Fibroblast of lung (primary cell): ENCODE data around the gene APPL2. TPM values are rescaled to one million over a fixed set of nuclear protein-coding genes. Genes with fewer than 3 reads are reported as not detected.

Experiments
- DNase-seq, 2 donors: peaks; one replicate each; pipeline versions ENCODE4 v3.0.0 to v3.0.0-alpha.2; 2010; ENCODE audit warnings: low read depth in 2 of 2
- H2AFZ ChIP-seq: 2 replicates; pipeline ENCODE4 v1.5.1; 2012; ENCODE audit warnings: low read length, control low read depth, inconsistent platforms
- H3K27ac ChIP-seq: 2 replicates; pipeline ENCODE4 v1.5.1; 2011; ENCODE audit warnings: low read length, control low read depth; ENCODE audit not compliant: insufficient read depth
- H3K27me3 ChIP-seq: 2 replicates; pipeline ENCODE4 v1.5.1; 2011; ENCODE audit warnings: mild to moderate bottlenecking, low read length; ENCODE audit not compliant: control insufficient read depth, insufficient read depth
- H3K36me3 ChIP-seq: 2 replicates; pipeline ENCODE4 v1.5.1; 2011; ENCODE audit warnings: low read length; ENCODE audit not compliant: control insufficient read depth, insufficient read depth
- H3K4me1 ChIP-seq: 2 replicates; pipeline ENCODE4 v1.5.1; 2011; ENCODE audit warnings: low read length; ENCODE audit not compliant: control insufficient read depth, insufficient read depth; ENCODE audit errors: extremely low read depth
- H3K4me2 ChIP-seq: 2 replicates; pipeline ENCODE4 v1.5.1; 2011; ENCODE audit warnings: low read length, control low read depth; ENCODE audit not compliant: insufficient read depth; ENCODE audit errors: extremely low read depth
- H3K4me3 ChIP-seq, 4 experiments: fragments of 200-600 bp in 1 of 4; sonication (generic) in 1 of 4; replicated peaks in 1 of 4; 2 replicates each; pipeline ENCODE4 v1.5.1; 2011 to 2016; ENCODE audit warnings: low read length in 4 of 4, low read depth in 3 of 4, mild to moderate bottlenecking in 3 of 4, control low read depth in 2 of 4, inconsistent platforms in 1 of 4, mixed read lengths in 1 of 4; ENCODE audit not compliant: insufficient read depth in 1 of 4; ENCODE audit errors: control extremely low read depth in 1 of 4
- H3K79me2 ChIP-seq: 2 replicates; pipeline ENCODE4 v1.5.1; 2012; ENCODE audit warnings: mild to moderate bottlenecking, low read length, inconsistent platforms; ENCODE audit not compliant: control insufficient read depth, insufficient read depth
- H3K9ac ChIP-seq: 2 replicates; pipeline ENCODE4 v1.5.1; 2011; ENCODE audit warnings: mild to moderate bottlenecking, low read length, control low read depth; ENCODE audit not compliant: insufficient read depth
- H3K9me3 ChIP-seq: 2 replicates; pipeline ENCODE4 v1.5.1; 2012; ENCODE audit warnings: low read depth, low read length; ENCODE audit not compliant: control insufficient read depth, insufficient read depth
- H4K20me1 ChIP-seq: 2 replicates; pipeline ENCODE4 v1.5.1; 2011; ENCODE audit warnings: low read length; ENCODE audit not compliant: control insufficient read depth, insufficient read depth; ENCODE audit errors: extremely low read depth
- CTCF ChIP-seq, 2 donors: IDR thresholded peaks in 1 of 2; conservative IDR thresholded peaks in 1 of 2; 1 replicate in 1 of 2; 2 replicates in 1 of 2; pipeline ENCODE4 v1.5.1; 2011 to 2012; ENCODE audit warnings: low read length in 2 of 2, control low read depth in 1 of 2, inconsistent platforms in 1 of 2, low read depth in 1 of 2, mild to moderate bottlenecking in 1 of 2
- EZH2 ChIP-seq: IDR thresholded peaks from 2 replicates; pipeline ENCODE4 v1.5.1; 2012; ENCODE audit warnings: low read length, control low read depth, mild to moderate bottlenecking; ENCODE audit errors: missing control alignments
- polyA plus RNA-seq, 2 donors: library from polyadenylated mRNA; depleted of rRNA in 1 of 2; stranded (reverse) in 1 of 2; unstranded in 1 of 2; fragments of >200 nt; gene quantifications; 2 replicates each; pipeline ENCODE4 v1.2.1, GENCODE V29; 2011 to 2012; ENCODE audit warnings: missing spikeins in 1 of 2
- total RNA-seq: library from RNA; depleted of rRNA; stranded (reverse); fragments of >200 nt; gene quantifications from 2 replicates; pipeline ENCODE4 v1.2.1, GENCODE V29; 2014

APPL2 gene
- total and polyA plus RNA-seq, 2 donors (not counting 1 experiment from before 2014, with no cell fraction given), result 53.8 to 68.0 TPM

- peaks cover 3% of the 10 kb centered on the region for H3K36me3 ChIP-seq
- peaks cover 17% of the 10 kb centered on the region for H3K4me1 ChIP-seq
- no peak overlapping the region for H3K9ac ChIP-seq
- H3K4me2 ChIP-seq, result peak overlapping the region; percentile 37
- TF ChIP-seq EZH2 (no peak), CTCF (conservative IDR thresholded peaks at IDR 0.05 in 1 of 2, IDR thresholded peaks at IDR 0.05 in 1 of 2; ENCODE audit: low read depth in 1 of 2, low read length in 2 of 2) (no peak)
- no peaks in the 10 kb centered on the region for H4K20me1 ChIP-seq
- peaks cover 63% of the 10 kb centered on the region for H3K79me2 ChIP-seq
- H2AFZ ChIP-seq, result no peak overlapping the region
- no peaks in the 10 kb centered on the region for H3K9me3 ChIP-seq
- DNase-seq, result no peak
- no peaks in the 10 kb centered on the region for H3K27me3 ChIP-seq
- H3K27ac ChIP-seq, result no peak overlapping the region
- H3K4me3 ChIP-seq, result peak overlapping the region in 2 of 4 experiments; percentile 1 to 92
These were observed 2.7 kb downstream of the APPL2 start for GRCh38 chr12:105233041-105233905.

GRCh38 chr12:105231396-105231795 lies 4.6 kb downstream of the APPL2 start:
- Histone ChIP-seq H3K36me3 (peaks cover 7% of the 10 kb centered on the region), H2AFZ (no peak overlapping the region), H3K9ac (no peak overlapping the region), H3K9me3 (no peaks in the 10 kb centered on the region), H3K4me1 (peaks cover 24% of the 10 kb centered on the region), H3K27me3 (no peaks in the 10 kb centered on the region), H3K4me2 (no peak overlapping the region), H3K27ac (no peak overlapping the region), H3K79me2 (peaks cover 73% of the 10 kb centered on the region), H3K4me3 (no peak overlapping the region), H4K20me1 (no peaks in the 10 kb centered on the region)
- no peak for TF ChIP-seq EZH2
- no peak for TF ChIP-seq CTCF (conservative IDR thresholded peaks at IDR 0.05 in 1 of 2, IDR thresholded peaks at IDR 0.05 in 1 of 2; ENCODE audit: low read depth in 1 of 2, low read length in 2 of 2)
- DNase-seq, result no peak

- Histone ChIP-seq H3K9ac (no peak overlapping the region), H3K79me2 (peaks cover 71% of the 10 kb centered on the region), H3K27ac (peak overlapping the region; percentile 16)
These were observed 6.6 kb downstream of the APPL2 start for GRCh38 chr12:105229371-105229770.

More at GRCh38 chr12:105229371-105229770, 6.6 kb downstream of the APPL2 start:
- DNase-seq, result no peak
- H2AFZ ChIP-seq, result no peak overlapping the region
- no peak overlapping the region for H3K4me2 ChIP-seq
- H3K9me3 ChIP-seq, result no peaks in the 10 kb centered on the region
- peaks cover 7% of the 10 kb centered on the region for H3K36me3 ChIP-seq
- TF ChIP-seq EZH2 (no peak), CTCF (conservative IDR thresholded peaks at IDR 0.05 in 1 of 2, IDR thresholded peaks at IDR 0.05 in 1 of 2; ENCODE audit: low read depth in 1 of 2, low read length in 2 of 2) (no peak)
- H4K20me1 ChIP-seq, result no peaks in the 10 kb centered on the region
- H3K4me1 ChIP-seq, result peaks cover 26% of the 10 kb centered on the region
- H3K4me3 ChIP-seq, result no peak overlapping the region
- H3K27me3 ChIP-seq, result no peaks in the 10 kb centered on the region
